GM18498 (cell line): ENCODE results near the gene OPN3.
A peak's percentile ranks its signal among the peaks of the same experiment; 100 is the strongest.

Experiments used
- ATAC-seq: cut with Tn5 transposase; IDR thresholded peaks from one replicate; pipeline ENCODE4 v1.9.1; 2021; ENCODE audit warnings: mild to moderate bottlenecking, moderate library complexity; ENCODE audit not compliant: unreplicated experiment

Gene OPN3

GRCh38 chr1:241624935-241625334, 15.2 kb downstream of the OPN3 start:
- no peak for ATAC-seq

- no peak for ATAC-seq
These were observed 17.5 kb downstream of the OPN3 start for GRCh38 chr1:241622669-241623068.

- ATAC-seq: no peak
These were observed 22.7 kb downstream of the OPN3 start for GRCh38 chr1:241617426-241617825.

GRCh38 chr1:241615043-241615974, 24.9 kb downstream of the OPN3 start:
- ATAC-seq: no peak

- no peak for ATAC-seq
These were observed 25.6 kb downstream of the OPN3 start for GRCh38 chr1:241614572-241614971.

GRCh38 chr1:241614144-241614543, 26.0 kb downstream of the OPN3 start:
- no peak for ATAC-seq

- ATAC-seq: no peak
These were observed 27.4 kb downstream of the OPN3 start for GRCh38 chr1:241612533-241613477.

- ATAC-seq: no peak
These were observed 28.4 kb downstream of the OPN3 start for GRCh38 chr1:241611736-241612135.

GRCh38 chr1:241611063-241611462, 29.1 kb downstream of the OPN3 start:
- peak; percentile 91 for ATAC-seq

GRCh38 chr1:241610056-241610815, 29.9 kb downstream of the OPN3 start:
- no peak for ATAC-seq

- ATAC-seq: no peak
These were observed 31.7 kb downstream of the OPN3 start for GRCh38 chr1:241608379-241609033.

GRCh38 chr1:241607497-241607896, 32.7 kb downstream of the OPN3 start:
- ATAC-seq: no peak

- no peak for ATAC-seq
These were observed 33.6 kb downstream of the OPN3 start for GRCh38 chr1:241606544-241606943.

- no peak for ATAC-seq
These were observed 34.9 kb downstream of the OPN3 start for GRCh38 chr1:241605146-241605805.

GRCh38 chr1:241603731-241604245, 36.4 kb downstream of the OPN3 start:
- no peak for ATAC-seq

- peak; percentile 91 for ATAC-seq
These were observed 39.7 kb downstream of the OPN3 start for GRCh38 chr1:241600496-241600901.

GRCh38 chr1:241598249-241598648, 41.9 kb downstream of the OPN3 start:
- no peak for ATAC-seq

GRCh38 chr1:241596633-241597032, 43.5 kb downstream of the OPN3 start:
- no peak for ATAC-seq

- ATAC-seq: no peak
These were observed 47.0 kb downstream of the OPN3 start for GRCh38 chr1:241593186-241593585.
